Muscle layer of colon (tissue), 2 donors: ENCODE data around the gene TACSTD2.

ENCODE experiments used
- H3K27ac ChIP-seq: one replicate; pipeline ENCODE4 v1.7.0; 2013; ENCODE audit warnings: low read depth, mild to moderate bottlenecking, low read length, moderate library complexity
- H3K27me3 ChIP-seq, 2 donors: one replicate each; pipeline ENCODE4 v1.7.0; 2013; ENCODE audit warnings: low read length in 2 of 2, mild to moderate bottlenecking in 2 of 2; ENCODE audit not compliant: insufficient read depth in 2 of 2, control insufficient read depth in 1 of 2
- H3K36me3 ChIP-seq: one replicate; pipeline ENCODE4 v1.7.0; 2013; ENCODE audit warnings: mild to moderate bottlenecking, low read length; ENCODE audit not compliant: insufficient read depth
- H3K4me1 ChIP-seq: one replicate; pipeline ENCODE4 v1.7.0; 2013; ENCODE audit warnings: mild to moderate bottlenecking, low read length; ENCODE audit not compliant: insufficient read depth
- H3K4me3 ChIP-seq, 2 donors: one replicate each; pipeline ENCODE4 v1.7.0; 2013; ENCODE audit warnings: low read length in 2 of 2, low read depth in 1 of 2, mild to moderate bottlenecking in 1 of 2, moderate library complexity in 1 of 2
- H3K9ac ChIP-seq: one replicate; pipeline ENCODE4 v1.7.0; 2013; ENCODE audit warnings: low read length
- H3K9me3 ChIP-seq: one replicate; pipeline ENCODE4 v1.7.0; 2013; ENCODE audit warnings: mild to moderate bottlenecking, low read length
- donor health status: abdominal sarcoma.
- donor health status: Adenocarcinoma of cecum.

The TACSTD2 gene

GRCh38 chr1:58529284-58529683 is 47.8 kb downstream of the TACSTD2 start:
- Histone ChIP-seq H3K9ac (no peak overlapping the region), H3K27ac (no peak overlapping the region), H3K9me3 (no peaks in the 10 kb centered on the region), H3K36me3 (no peaks in the 10 kb centered on the region), H3K4me1 (no peaks in the 10 kb centered on the region), H3K4me3 (no peak overlapping the region), H3K27me3 (no peaks in the 10 kb centered on the region)

GRCh38 chr1:58528518-58528917 is 48.5 kb downstream of the TACSTD2 start:
- Histone ChIP-seq H3K36me3 (no peaks in the 10 kb centered on the region), H3K9ac (no peak overlapping the region), H3K4me1 (no peaks in the 10 kb centered on the region), H3K27me3 (no peaks in the 10 kb centered on the region), H3K9me3 (no peaks in the 10 kb centered on the region), H3K27ac (no peak overlapping the region), H3K4me3 (no peak overlapping the region)
